Right lobe of liver (tissue), 6 donors: ENCODE data around the gene DCXR. TPM values are rescaled to one million over a fixed set of nuclear protein-coding genes. Genes with fewer than 3 reads are reported as not detected.

Source experiments
- ATAC-seq, 4 donors: fragments of 200-7000 bp; cut with Tn5 transposase; one replicate each; pipeline ENCODE4 v1.9.1; 2020; ENCODE audit warnings: mild to moderate bottlenecking in 4 of 4, moderate library complexity in 4 of 4
- DNase-seq, 3 donors: peaks; one replicate each; pipeline ENCODE4 v3.0.0-alpha.2; 2020
- H3K27ac ChIP-seq, 3 donors: fragments of 200-600 bp; one replicate each; pipeline ENCODE4 v1.8.0; 2022
- H3K27me3 ChIP-seq, 2 donors: fragments of 200-600 bp; one replicate each; pipeline ENCODE4 v1.8.0; 2022
- H3K36me3 ChIP-seq, 4 donors: fragments of 200-600 bp; sonication (generic) in 1 of 4; one replicate each; pipeline versions ENCODE4 v1.5.1 to v1.8.0; 2017 to 2022; ENCODE audit warnings: control low read depth in 1 of 4
- H3K4me1 ChIP-seq, 4 donors: fragments of 200-600 bp; sonication (generic) in 1 of 4; one replicate each; pipeline versions ENCODE4 v1.5.1 to v1.8.0; 2017 to 2022; ENCODE audit warnings: control low read depth in 1 of 4
- H3K4me3 ChIP-seq, 3 donors: fragments of 200-600 bp; one replicate each; pipeline ENCODE4 v1.8.0; 2022
- H3K9me3 ChIP-seq, 4 donors: fragments of 200-600 bp; sonication (generic) in 1 of 4; one replicate each; pipeline versions ENCODE4 v1.5.1 to v1.8.0; 2017 to 2022; ENCODE audit warnings: control low read depth in 1 of 4
- CTCF ChIP-seq, 4 donors: fragments of 200-600 bp in 3 of 4; fragments of 450-650 bp in 1 of 4; IDR thresholded peaks; one replicate each; pipeline versions ENCODE4 v1.5.1 to v1.8.0; 2016 to 2022; ENCODE audit warnings: antibody characterized with exemption in 4 of 4, mild to moderate bottlenecking in 2 of 4
- POLR2A ChIP-seq: fragments of 450-650 bp; IDR thresholded peaks from one replicate; pipeline ENCODE4 v1.6.1; 2017; ENCODE audit warnings: antibody characterized with exemption, mild to moderate bottlenecking
- WGBS: methylation state at CpG from one replicate; pipeline ENCODE4 v1.1.6; 2018; ENCODE audit warnings: low coverage, low lambda C conversion rate; ENCODE audit not compliant: insufficient coverage; ENCODE audit errors: missing lambda C conversion rate; 5-methylcytosine and 5-hydroxymethylcytosine counted together
- intact Hi-C, 2 donors: fragments of 100-400 bp; cut with DNase I; formaldehyde crosslinking; loops; one replicate each; pipeline versions ENCODE4 v1.11.2 to v1.14.1; 2022
- total RNA-seq, 6 experiments: library from RNA; depleted of rRNA in 2 of 6; stranded (reverse); fragments of >200 nt in 2 of 6; fragmentation: NEBNext Ultra II Directional in 3 of 6; extraction: Animal tissue kit (Norgen Biotek cat#: 25700) in 3 of 6; gene quantifications; one replicate each; pipeline versions ENCODE4 v1.1.0 to v1.2.4, GENCODE V29; 2016 to 2023
- donor health status: DM: no; HTN: yes; CAD: no.
- donor health status: DM: no; HTN: no; CAD: no.
- donor health status: DM: no; HTN: no; CAD: no.
- donor health status: DM: no; HTN: yes; CAD: no.
- donor health status: DM: no; HTN: yes; CAD: no.

DCXR gene
- total RNA-seq, 6 experiments from 2014 or later: 389 to 1,607 (median 735) TPM

- DNase-seq (no peak), ATAC-seq (no peak)
- Histone ChIP-seq H3K27ac (no peak overlapping the region), H3K4me3 (no peak overlapping the region), H3K27me3 (no peaks in the 10 kb centered on the region), H3K9me3 (no peaks in the 10 kb centered on the region), H3K36me3 (peaks cover 0 to 8% (median 0%) of the 10 kb centered on the region in 4 donors), H3K4me1 (peaks cover 0 to 26% (median 10%) of the 10 kb centered on the region in 4 donors)
- TF ChIP-seq POLR2A (no peak), CTCF (IDR thresholded peaks at IDR 0.05) (no peak)
- intact Hi-C loops: no loop called here
- WGBS: 68% methylated on average over 9 of the region's 14 CpGs
Observed at GRCh38 chr17:82020572-82021106, 16.9 kb downstream of the DCXR start.

GRCh38 chr17:82019690-82020571 is 17.6 kb downstream of the DCXR start:
- 22% methylated on average over 6 of the region's 34 CpGs for WGBS
- ATAC-seq: peak in 2 of 4 donors; percentile 5 to 20
- no peak for TF ChIP-seq POLR2A
- peak; percentile 56 to 75 (median 70) for TF ChIP-seq CTCF (IDR thresholded peaks at IDR 0.05)
- Histone ChIP-seq H3K36me3 (peaks cover 0 to 8% (median 0%) of the 10 kb centered on the region in 4 donors), H3K9me3 (no peaks in the 10 kb centered on the region), H3K4me3 (no peak overlapping the region), H3K27ac (no peak overlapping the region), H3K4me1 (peaks cover 0 to 26% (median 7%) of the 10 kb centered on the region in 4 donors), H3K27me3 (no peaks in the 10 kb centered on the region)
- DNase-seq: peak; percentile 65 to 80 (median 79)
- intact Hi-C loops: loop anchor here (5.0 to 10.0 kb wide), 3 partner anchors 58 to 135 kb away; partner anchors contain the start of gene NOTUM (in 1 of the 2)

GRCh38 chr17:82018989-82019689 is 18.4 kb downstream of the DCXR start:
- H3K4me1 ChIP-seq: peaks cover 0 to 24% (median 6%) of the 10 kb centered on the region in 4 donors
- ATAC-seq (no peak), DNase-seq (no peak)
- no peaks in the 10 kb centered on the region for H3K27me3 ChIP-seq
- H3K36me3 ChIP-seq: peaks cover 0 to 8% (median 0%) of the 10 kb centered on the region in 4 donors
- H3K27ac ChIP-seq: no peak overlapping the region
- 75% methylated on average over 4 of the region's 33 CpGs for WGBS
- H3K9me3 ChIP-seq: no peaks in the 10 kb centered on the region
- intact Hi-C loops: loop anchor here (5.0 to 10.0 kb wide), 3 partner anchors 57 to 134 kb away; partner anchors contain the start of gene NOTUM (in 1 of the 2)
- TF ChIP-seq POLR2A: no peak
- no peak for TF ChIP-seq CTCF (IDR thresholded peaks at IDR 0.05)
- H3K4me3 ChIP-seq: no peak overlapping the region

- intact Hi-C loops: loop anchor here (5.0 to 10.0 kb wide), 3 partner anchors 56 to 134 kb away; partner anchors contain the start of gene NOTUM (in 1 of the 2)
Observed at GRCh38 chr17:82018152-82018988, 19.1 kb downstream of the DCXR start.

More at GRCh38 chr17:82018152-82018988, 19.1 kb downstream of the DCXR start:
- peaks cover 0 to 16% (median 4%) of the 10 kb centered on the region in 4 donors for H3K4me1 ChIP-seq
- H3K9me3 ChIP-seq: no peaks in the 10 kb centered on the region
- peaks cover 0 to 8% (median 0%) of the 10 kb centered on the region in 4 donors for H3K36me3 ChIP-seq
- no peak for DNase-seq
- no peak for ATAC-seq
- TF ChIP-seq CTCF (IDR thresholded peaks at IDR 0.05) (no peak), POLR2A (no peak)
- no CpG with 5 or more reads among the region's 19 CpGs for WGBS
- H3K27me3 ChIP-seq: no peaks in the 10 kb centered on the region
- H3K4me3 ChIP-seq: no peak overlapping the region
- no peak overlapping the region for H3K27ac ChIP-seq
